ENCODE measurements around the gene GDF15.
A peak's percentile ranks its signal among the peaks of the same experiment; 100 is the strongest.

The GDF15 gene

DNA sequence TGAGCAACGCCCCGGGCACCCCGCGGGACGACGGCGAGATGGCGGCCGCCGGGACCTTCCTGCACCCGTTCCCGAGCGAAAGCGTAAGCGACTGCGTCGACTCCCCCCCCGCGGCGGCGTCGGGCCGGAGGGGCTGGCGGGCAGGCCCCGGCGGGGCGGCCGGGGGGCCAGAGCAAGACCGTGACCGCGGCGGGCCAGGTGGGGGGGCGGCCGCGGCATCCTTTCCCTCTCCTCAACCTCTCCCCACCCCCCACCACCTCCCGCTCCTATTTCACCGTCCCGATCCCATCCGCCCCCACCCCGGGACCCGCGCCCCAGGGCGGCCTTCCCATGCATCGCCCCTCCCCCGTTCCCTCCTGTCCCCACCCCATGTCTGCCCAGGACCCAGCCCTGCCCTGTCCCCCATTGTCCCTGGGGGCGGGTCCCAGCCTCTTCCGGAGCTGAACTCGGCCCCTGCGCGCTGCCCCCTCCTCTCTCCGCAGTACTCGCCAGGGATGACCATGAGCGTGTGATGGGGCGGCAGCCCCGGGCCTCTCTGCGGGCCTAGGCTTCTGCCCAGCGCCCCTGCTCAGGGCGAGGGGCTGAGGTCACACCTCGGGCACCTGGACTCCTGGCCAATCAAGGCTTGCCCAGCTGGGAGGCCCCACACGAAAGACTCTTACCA is 47.9 kb downstream of the GDF15 start:
- no peaks in the 10 kb centered on the region for H3K9me3 Mint-ChIP-seq
- DNase-seq: peak; percentile 73
- no peak overlapping the region for H3K27ac Mint-ChIP-seq
- H3K4me3 Mint-ChIP-seq: peak overlapping the region; percentile 71
- H3K27me3 Mint-ChIP-seq (ENCODE audit: low read depth, poor library complexity): peaks cover 4% of the 10 kb centered on the region
- TF ChIP-seq, protein P1, sequence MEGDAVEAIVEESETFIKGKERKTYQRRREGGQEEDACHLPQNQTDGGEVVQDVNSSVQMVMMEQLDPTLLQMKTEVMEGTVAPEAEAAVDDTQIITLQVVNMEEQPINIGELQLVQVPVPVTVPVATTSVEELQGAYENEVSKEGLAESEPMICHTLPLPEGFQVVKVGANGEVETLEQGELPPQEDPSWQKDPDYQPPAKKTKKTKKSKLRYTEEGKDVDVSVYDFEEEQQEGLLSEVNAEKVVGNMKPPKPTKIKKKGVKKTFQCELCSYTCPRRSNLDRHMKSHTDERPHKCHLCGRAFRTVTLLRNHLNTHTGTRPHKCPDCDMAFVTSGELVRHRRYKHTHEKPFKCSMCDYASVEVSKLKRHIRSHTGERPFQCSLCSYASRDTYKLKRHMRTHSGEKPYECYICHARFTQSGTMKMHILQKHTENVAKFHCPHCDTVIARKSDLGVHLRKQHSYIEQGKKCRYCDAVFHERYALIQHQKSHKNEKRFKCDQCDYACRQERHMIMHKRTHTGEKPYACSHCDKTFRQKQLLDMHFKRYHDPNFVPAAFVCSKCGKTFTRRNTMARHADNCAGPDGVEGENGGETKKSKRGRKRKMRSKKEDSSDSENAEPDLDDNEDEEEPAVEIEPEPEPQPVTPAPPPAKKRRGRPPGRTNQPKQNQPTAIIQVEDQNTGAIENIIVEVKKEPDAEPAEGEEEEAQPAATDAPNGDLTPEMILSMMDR (IDR thresholded peaks at IDR 0.05): no peak
- H3K36me3 Mint-ChIP-seq (ENCODE audit: low read depth): peaks cover 10% of the 10 kb centered on the region
- H3K4me1 Mint-ChIP-seq: peaks cover 43% of the 10 kb centered on the region

DNA sequence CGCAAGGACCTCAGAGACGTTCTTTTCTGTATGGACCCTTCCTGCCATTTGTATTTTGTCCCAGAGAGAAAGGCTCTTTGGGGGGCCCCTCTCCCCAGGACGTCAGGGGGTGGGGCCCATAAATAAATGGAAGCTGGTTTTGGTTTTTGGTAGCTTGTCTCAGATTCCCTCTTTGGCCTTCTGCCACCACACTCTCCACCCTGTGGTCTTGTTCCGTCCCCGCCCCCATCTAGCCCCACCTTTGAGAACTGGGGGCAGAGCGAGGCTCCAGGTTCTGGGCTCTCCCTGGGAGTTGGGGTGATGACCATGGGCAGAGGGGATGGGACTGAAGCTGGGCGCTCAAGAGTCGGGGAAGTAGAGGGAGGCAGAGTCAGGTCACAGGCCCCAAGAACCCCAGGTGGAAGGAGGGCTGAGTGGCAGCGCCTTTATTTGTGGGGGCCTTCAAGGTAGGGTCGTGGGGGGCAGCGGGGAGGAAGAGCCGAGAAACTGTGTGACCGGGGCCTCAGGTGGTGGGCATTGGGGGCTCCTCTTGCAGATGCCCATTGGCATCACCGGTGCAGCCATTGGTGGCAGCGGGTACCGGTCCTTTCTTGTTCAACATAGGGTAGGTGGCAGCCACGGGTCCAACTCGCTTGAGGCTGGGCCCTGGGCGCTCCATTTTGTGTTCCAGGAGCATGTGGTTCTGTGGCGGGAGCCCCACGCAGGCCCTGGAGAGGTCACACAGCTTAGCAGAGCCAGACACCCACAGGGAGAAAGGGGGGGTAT is 48.6 kb downstream of the GDF15 start:
- no peak overlapping the region for H3K27ac Mint-ChIP-seq
- H3K4me3 Mint-ChIP-seq: peak overlapping the region; percentile 71

DNA sequence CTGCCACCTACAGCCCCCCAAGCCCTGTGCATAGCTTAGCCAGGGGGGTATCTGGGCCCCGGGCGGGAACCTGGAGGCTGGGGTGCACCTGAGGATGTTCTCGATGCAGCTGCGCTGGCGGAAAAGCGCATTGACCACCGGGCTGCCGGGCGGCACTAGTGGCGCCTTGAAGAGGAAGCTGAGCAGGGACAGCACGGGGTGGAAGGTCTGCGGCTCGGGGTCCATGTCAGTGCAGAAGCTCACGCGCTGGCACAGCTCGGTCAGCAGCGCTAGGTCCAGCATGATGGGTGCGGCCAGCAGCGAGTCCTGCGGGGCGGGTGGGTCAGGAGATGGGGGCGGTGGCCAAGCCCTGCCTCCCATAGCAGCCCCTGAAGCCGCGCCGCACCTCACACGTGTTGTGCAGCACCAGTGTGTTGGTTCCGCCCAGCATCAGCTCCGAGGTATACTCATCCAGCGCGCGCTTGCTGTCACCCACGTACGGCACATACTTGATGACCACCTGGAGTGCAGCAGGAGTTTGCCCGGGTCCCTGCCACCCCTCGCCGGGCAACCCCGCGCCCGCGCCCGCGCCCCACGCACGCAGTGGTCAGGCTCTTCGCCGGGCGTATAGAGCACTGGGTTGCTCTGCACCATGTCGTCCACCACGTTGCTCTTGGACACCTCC is 49.4 kb downstream of the GDF15 start:
- Mint-ChIP-seq H3K4me3 (no peak overlapping the region), H3K9me3 (no peaks in the 10 kb centered on the region), H3K36me3 (ENCODE audit: low read depth) (peaks cover 10% of the 10 kb centered on the region), H3K27ac (no peak overlapping the region), H3K27me3 (ENCODE audit: low read depth, poor library complexity) (peaks cover 4% of the 10 kb centered on the region), H3K4me1 (peaks cover 51% of the 10 kb centered on the region)
- DNase-seq: no peak
- TF ChIP-seq, protein P1 (IDR thresholded peaks at IDR 0.05): no peak

More for the DNA sequence above, 48.6 kb downstream of the GDF15 start:
- TF ChIP-seq, protein P1 (IDR thresholded peaks at IDR 0.05): no peak
- DNase-seq: no peak
- Mint-ChIP-seq H3K36me3 (ENCODE audit: low read depth) (peaks cover 10% of the 10 kb centered on the region), H3K9me3 (no peaks in the 10 kb centered on the region), H3K27me3 (ENCODE audit: low read depth, poor library complexity) (peaks cover 4% of the 10 kb centered on the region), H3K4me1 (peaks cover 50% of the 10 kb centered on the region)

DNA sequence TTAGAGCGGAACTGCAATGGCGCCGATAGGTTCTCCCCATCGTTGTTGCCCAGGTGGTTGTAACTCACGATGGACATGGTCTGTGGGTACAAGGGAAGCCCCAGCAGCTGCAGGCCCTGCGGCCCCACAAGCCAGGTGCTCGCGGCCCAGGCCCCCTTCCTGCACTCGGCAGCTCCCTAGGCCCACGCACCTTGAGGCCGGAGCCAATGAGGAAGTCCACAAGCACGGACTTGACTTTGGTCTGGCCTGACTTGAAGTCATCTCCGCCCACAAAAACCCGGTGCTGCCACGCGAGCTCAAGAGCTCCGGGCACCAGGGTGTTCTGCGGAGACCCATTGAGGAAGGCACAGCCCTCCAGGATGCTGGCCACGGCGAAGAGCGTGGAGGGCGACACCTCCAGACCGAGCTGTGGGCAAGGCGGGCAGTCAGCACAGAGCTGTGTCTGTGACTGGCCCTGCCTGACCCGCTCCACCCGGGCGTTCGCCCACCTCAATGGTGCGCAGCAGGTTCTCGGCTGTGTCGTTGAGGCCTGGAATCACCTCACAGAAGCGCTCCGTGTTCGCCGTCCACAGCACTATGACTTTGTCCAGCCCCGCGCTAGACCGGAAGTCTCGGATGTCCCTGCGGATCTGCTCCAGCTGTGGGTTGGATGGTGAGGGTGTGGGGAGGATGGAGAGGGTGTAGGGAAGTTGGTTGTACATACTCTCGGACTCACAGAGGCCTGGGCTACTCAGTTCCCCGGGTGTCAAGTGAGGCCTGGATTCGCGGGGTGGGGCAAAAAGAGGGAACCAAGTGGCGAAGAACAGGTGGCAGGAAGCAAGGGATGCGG is 50.1 kb downstream of the GDF15 start:
- TF ChIP-seq, protein P1 (IDR thresholded peaks at IDR 0.05): no peak
- H3K4me1 Mint-ChIP-seq: peaks cover 52% of the 10 kb centered on the region
- H3K27me3 Mint-ChIP-seq (ENCODE audit: low read depth, poor library complexity): peaks cover 4% of the 10 kb centered on the region
- H3K4me3 Mint-ChIP-seq: peak overlapping the region; percentile 79
- DNase-seq: no peak
- H3K27ac Mint-ChIP-seq: peak overlapping the region; percentile 36
- H3K9me3 Mint-ChIP-seq: no peaks in the 10 kb centered on the region
- peaks cover 10% of the 10 kb centered on the region for H3K36me3 Mint-ChIP-seq (ENCODE audit: low read depth)

DNA sequence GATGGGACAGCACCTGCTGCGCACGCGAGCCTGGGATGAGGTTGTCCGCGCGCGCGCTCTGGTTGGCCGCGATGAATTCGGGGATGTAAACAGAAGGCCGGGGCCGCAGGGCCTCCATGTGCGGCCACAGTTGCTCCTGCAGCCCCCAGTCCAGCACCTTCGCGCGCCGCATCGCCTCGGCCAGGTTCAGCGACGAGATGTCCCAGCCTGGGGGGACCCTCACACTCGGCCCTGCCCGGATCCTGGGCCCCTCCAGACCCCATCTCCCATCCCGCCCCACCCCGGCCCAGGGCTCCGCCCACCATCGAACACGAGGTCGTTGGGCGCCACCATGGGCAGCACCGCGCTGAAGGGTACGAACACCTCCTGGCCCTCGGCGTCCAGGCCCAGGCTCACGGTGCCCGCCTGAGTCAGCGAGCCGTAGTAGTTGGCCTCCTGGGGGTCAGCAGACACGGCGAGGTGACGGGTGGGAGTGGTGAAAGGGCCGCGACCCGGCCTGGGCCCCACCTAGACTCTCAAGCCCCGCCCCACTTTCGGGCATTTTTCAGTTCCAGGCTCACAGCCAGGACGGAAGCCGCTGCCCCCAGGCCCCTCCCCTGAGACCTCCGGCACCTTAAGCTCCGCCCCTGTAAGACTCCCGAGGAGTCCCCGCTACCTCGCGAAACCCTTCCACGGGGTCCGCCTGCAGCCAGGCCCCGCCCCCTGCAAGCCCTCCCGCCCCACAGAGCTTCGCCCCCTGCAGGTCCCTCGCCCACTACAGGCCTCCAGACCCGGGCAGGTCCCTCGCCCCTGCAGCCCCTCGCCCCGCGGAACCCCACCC is 50.9 kb downstream of the GDF15 start:
- Mint-ChIP-seq H3K27ac (no peak overlapping the region), H3K36me3 (ENCODE audit: low read depth) (peaks cover 10% of the 10 kb centered on the region), H3K27me3 (ENCODE audit: low read depth, poor library complexity) (peaks cover 4% of the 10 kb centered on the region), H3K4me3 (peak overlapping the region; percentile 80), H3K4me1 (peaks cover 55% of the 10 kb centered on the region), H3K9me3 (no peaks in the 10 kb centered on the region)
- TF ChIP-seq, protein P1 (IDR thresholded peaks at IDR 0.05): no peak
- DNase-seq: peak; percentile 94

Data from nephron progenitor cell (in vitro differentiated cells).